Erythroblast (primary cell): Measurements from ENCODE around the gene SRM.

Experiments used
- GATA1 ChIP-seq: IDR thresholded peaks from 2 replicates; pipeline ENCODE4 v1.6.1; 2011; ENCODE audit warnings: low read depth, mild to moderate bottlenecking, control low read depth, low read length, moderate library complexity
- POLR2A ChIP-seq: IDR thresholded peaks from 2 replicates; pipeline ENCODE4 v1.6.1; 2011; ENCODE audit warnings: mild to moderate bottlenecking, low read length

DNA sequence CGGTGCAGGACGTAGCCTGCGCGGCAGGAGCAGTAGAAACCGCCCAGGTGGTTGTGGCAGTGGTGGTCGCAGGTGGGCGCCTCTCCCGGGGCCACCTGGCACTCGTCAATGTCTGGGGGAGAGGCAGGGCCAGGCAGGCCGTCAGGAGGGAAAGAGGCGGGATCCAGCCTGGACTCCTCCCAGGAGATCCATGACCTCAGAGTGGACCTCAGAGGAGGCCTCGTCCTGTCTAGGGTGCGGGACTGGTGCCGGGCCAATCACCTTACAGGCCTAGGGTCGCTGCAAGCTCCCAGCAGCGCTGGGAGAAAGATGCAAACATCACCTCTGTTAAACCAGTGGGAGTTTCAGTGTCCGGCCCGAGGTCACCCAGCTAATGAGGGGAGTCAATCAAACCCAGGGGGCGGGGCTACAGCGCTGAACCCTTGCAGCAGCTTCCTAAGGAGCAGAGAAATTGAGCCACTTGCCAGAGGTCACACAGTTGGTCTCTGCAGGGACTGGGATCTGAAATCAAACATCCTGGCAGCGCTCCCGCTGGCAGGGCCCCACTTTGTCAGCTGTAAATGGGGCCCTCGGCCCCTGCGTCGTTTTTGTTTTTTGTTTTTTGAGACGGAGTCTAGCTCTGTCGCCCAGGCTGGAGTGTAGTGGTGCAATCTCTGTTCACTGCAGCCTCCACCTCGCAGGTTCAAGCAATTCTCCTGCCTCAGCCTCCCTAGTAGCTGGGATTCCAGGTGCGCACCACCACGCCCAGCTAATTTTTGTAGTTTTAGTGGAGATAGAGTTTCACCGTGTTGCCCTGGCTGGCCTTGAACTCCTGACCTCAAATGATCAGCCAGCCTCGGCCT, 14.2 kb downstream of the SRM start:
- TF ChIP-seq POLR2A (no peak), GATA1 (no peak)
